ENCODE measurements around the gene THEMIS2.
A peak's percentile ranks its signal among the peaks of the same experiment; 100 is the strongest.
"Not testable (repeated sequence)": the region's sequence is repeated elsewhere in the genome, so short reads cannot be mapped to it uniquely, and the experiment has no call there.

Gene THEMIS2

GRCh38 chr1:27863538-27863915 is 8.8 kb upstream of the THEMIS2 start:
- DNase-seq = no peak

- no peak for DNase-seq
Measured at GRCh38 chr1:27864264-27864895, 8.0 kb upstream of the THEMIS2 start.

- DNase-seq = no peak
Measured at GRCh38 chr1:27865821-27866220, 6.5 kb upstream of the THEMIS2 start.

DNA sequence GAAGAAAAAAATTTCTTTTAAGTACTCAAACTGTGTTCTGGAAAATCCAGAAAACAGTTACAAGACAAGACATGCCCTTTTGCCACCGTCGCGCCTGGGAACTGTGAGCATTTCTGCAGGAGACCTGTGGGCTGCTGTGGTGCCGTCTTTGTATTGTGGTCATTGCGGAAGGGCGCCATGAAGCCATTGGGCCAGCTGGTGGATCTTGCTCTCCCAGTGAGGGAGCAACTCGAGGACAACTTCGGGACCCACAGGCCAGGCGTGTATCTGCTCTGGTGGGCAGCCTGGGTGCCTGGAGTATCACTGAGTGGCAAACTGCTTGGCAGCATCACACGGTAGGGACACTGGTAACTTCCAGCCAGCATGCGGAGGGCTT is 3.8 kb upstream of the THEMIS2 start:
- DNase-seq = no peak

GRCh38 chr1:27868932-27869718 is 3.2 kb upstream of the THEMIS2 start:
- DNase-seq = peak; percentile 19

DNA sequence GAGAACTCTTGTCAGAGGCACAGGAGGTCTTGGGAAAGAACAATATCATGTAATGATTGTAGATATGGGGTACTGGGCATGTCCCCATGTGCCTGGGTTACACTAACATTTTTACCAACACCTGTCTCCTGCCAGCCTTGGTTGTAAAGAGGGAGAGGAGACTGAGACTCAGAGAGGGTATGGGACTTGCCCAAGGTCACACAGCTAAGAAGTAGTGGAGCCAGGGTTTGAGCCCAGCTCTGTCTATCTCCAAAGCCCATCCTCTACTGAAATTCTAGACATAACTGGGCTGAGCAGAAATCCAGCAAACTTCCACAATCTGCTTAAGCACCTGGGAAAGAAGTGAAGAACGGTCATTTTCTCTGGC is 2.6 kb upstream of the THEMIS2 start:
- no peak for DNase-seq

DNA sequence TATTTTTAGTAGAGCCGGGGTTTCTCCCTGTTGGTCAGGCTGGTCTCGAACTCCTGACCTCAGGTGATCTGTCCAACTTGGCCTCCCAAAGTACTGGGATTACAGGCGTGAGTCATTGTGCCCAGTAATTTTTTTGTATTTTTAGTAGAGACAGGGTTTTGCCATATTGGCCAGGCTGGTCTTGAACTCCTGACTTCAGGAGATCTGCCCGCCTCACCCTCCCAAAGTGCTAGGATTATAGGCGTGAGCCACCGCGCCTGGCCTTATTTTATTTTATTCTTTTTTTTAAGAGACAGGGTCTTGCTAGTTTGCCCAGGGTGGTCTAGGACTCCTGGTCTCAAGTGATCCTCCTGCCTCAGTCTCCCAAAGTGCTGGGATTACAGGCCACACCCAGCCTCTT is 1.3 kb upstream of the THEMIS2 start:
- DNase-seq = not testable (repeated sequence)

GRCh38 chr1:27872802-27873551 is 633 bp downstream of the THEMIS2 start:
- DNase-seq = no peak

DNA sequence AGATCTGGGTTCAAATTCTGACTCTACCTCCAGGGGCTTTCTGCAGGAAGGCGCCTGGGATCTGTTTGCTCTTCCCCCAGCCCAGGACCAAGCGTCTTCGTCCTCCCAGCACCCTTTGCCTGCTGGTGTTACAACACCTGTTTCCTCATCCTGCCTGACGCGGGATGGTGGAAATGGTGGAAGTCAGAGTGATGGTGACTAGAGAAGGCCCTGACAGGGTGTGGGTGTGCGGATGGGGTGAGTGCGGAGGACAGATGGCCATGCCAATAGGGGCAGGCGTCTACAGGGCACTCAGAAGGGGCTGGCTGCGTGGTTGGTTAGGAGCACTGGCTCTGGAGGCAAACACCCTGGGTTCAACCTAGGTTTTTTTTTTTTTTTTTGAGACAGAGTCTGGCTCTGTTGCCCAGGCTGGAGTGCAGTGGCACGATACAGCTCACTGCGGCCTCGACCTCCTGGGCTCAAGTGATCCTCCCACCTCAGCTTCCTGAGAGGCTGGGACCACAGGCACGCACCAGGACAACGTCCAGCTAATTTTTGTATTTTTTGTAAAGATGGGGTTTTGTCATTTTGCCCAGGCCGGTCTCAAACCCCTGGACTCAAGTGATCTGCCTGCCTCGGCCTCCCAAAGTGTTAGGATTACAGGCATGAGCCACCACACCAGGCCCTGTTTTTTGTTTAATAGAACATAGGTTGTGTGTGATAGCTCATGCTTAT is 1.5 kb downstream of the THEMIS2 start:
- no peak for DNase-seq

DNA sequence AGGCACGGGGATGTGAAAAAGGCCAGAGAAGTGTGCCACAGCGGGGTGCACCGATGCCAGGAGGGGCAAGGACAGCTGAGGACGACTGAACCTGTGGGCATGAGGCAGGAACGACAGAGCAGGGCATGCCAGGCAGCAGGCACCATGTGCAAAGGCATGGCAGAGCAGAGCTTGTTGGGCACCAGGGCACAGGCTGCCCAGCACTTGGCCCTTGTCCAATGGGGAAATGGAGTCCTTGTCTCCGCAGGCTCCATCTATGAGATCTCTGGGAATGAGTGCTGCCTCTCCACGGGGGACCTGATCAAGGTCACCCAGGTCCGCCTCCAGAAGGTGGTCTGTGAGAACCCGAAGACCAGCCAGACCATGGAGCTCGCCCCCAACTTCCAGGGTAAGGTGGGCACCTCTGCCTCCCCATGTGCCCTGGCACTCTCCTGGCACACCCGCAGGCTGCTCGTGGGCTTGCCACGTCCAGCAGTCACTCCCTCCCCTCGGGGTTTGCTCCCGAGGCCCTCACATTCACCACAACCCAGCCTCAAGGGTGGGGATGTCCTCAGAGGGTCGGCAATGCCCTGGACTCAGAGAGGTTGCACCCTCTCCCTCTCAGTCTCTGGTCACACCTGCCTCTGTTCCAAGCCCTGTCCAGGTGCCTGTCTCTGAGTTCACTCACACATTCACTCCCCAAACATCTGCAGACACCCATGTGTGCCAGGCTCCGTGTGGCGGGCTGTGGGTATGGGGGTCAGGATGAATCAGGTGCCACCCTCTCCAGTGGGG is 4.2 kb downstream of the THEMIS2 start:
- DNase-seq = no peak

- no peak for DNase-seq
Measured at GRCh38 chr1:27877115-27877416, 4.7 kb downstream of the THEMIS2 start.

DNA sequence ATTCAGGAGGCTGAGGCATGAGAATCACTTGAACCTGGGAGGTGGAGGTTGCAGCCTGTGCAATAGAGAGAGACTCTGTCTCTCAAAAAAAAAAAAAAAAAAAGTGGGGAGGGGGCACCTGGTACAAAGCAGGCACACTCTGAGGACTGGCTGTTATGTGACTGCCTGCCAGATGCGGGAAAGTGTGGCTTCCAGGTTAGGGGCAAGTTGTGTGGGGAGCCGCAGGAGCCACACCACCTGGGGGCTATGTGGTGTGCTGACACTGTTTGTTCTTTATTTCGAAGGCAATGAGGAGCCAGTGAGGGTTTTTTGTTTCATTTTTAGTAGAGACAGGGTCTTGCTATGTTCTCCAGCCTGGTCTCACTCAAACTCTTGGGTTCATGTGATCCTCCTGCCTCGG is 5.7 kb downstream of the THEMIS2 start:
- DNase-seq = no peak

DNA sequence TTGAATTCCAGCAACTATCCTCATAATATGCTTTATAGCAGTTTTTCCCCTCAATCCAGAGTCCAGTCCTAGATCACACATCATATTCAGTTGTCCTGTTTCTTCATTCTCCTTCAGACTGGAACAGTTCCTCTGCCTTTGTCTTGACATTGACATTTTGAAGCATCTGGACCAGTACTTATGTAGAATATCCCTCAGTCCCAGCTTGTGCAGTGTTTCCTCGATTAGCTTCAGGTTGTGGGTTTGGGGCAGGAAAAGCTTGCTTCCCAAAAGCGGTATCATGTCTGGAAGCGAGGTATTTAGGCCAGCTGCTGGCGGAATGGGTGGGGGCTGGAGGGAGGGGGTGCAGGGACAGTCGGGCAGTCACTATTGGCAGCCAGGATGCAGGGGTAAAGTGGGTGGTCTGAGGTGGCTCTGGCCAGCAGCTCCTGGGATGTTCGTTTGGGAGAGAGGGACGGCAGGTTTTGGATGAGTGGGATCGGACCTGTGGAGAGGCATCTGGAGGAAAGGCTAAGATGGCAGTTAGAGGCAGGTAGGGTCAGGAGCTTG is 6.5 kb downstream of the THEMIS2 start:
- no peak for DNase-seq

DNA sequence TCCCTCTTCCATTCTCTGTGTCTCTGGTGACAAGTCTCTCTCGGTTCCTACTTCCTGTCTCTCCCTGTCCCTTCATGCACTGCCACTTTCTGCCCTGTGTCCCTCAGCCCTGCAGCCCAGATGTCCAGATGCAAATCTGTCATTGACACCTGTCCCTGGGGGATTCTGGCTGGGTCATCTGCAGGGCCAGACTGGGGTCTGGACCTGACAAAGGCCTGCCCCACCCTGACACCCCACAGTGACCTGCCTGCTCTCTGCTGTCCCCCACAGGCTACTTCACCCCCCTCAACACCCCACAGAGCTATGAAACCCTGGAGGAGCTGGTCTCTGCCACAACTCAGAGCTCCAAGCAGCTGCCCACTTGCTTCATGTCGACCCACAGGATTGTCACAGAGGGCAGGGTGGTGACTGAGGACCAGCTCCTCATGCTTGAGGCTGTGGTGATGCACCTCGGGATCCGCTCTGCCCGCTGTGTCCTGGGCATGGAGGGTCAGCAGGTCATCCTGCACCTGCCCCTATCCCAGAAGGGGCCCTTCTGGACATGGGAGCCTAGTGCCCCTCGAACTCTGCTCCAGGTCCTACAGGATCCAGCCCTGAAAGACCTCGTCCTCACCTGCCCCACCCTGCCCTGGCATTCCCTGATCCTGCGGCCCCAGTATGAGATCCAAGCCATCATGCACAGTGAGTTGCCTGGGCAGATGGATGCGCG is 7.2 kb downstream of the THEMIS2 start:
- no peak for DNase-seq

GRCh38 chr1:27882543-27882903 is 10.2 kb downstream of the THEMIS2 start:
- DNase-seq = no peak

GRCh38 chr1:27883536-27883935 is 11.2 kb downstream of the THEMIS2 start:
- no peak for DNase-seq

DNA sequence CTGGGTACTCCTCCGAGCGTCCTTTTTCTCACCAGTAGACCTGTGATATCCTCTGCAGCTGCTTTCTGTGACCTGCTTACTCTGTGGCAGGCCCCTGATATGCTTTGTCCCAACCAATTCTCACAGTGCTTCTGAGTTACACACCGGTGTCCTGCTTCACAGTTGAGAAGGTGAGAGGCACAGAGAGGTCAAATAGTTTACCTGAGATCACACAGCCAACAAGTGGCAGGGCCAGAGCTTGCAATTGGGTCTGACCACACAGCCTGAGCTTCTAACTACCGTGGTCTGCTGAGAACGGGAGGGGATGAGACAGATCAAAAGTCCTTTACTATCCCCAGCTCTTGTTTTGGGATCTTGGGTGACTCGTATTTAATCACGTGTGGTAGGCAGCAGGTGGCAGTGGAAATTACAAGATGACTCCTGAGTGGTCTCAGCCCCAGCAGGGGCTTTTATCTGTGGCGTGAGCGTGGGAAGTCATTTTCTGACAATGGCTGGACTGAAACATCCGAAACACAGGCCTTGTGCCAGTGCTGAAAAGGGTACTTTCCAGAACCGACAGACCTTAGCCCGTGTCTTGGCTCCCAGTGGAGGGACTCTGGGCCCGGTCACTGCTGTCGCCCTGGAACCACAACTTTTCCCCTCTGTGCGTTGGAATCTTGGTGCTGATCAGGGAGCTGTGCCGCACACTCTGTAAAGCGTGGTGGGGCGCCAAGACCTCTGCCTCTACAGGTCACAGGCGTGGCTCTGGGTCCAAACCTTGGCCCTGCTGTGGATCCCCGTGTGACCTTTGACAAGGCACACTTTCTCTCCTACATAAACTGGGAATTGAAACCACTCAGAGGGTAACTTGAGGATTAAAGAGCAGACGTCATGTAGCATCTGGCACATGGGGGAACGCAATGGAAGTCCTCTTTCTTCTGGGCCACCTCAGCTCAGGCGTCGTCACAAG is 11.9 kb downstream of the THEMIS2 start:
- no peak for DNase-seq

DNA sequence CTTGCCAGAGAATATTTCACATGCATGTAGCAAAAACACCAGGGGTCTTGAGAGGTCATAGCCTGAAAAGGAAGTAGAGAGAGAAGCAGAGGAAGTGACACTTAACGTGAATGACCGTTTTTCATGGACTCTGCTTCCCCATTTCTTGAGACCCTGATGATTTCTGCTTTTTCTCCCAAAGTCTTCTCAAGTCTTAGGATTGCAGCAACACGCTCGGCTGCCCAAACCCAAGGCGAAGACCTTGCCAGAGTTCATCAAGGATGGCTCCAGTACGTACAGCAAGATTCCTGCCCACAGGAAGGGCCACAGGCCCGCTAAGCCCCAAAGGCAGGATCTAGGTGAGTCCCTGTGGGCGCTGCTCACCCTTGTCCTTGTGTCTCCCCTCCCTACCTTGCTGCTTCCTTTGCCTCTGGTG is 12.8 kb downstream of the THEMIS2 start:
- DNase-seq = no peak

DNA sequence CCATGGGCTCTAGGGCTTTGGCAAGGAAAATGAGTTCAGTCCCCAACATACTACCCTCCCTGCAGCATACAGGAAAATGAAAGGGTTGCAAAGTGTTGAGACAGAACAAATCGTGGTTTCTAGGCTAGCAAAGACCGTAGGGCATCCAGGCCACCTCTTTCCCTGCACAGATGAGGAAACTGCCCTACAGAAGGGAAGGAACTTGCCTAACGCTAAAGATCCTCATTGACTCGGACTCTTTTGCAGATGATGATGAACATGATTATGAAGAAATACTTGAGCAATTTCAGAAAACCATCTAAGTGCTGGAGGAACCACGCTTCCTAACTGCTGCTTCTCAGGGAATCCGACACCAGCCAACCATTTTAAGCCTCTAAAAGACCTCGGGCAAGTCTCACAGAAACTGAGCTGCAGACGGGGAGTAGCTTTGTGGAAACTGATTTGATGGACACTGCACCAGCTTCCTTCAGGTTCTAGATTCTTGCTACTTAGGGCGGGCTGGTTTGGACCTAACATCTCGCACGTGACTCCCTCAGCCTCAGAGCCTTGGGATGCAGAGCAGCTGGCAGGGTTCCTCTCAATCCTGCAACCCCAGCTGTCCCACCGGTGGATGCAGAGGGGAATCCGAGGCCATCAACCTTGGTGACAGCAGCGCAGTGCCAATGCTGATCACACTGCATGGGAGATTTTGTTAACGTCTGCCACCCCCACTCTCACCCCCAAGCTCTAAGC is 13.4 kb downstream of the THEMIS2 start:
- no peak for DNase-seq

DNA sequence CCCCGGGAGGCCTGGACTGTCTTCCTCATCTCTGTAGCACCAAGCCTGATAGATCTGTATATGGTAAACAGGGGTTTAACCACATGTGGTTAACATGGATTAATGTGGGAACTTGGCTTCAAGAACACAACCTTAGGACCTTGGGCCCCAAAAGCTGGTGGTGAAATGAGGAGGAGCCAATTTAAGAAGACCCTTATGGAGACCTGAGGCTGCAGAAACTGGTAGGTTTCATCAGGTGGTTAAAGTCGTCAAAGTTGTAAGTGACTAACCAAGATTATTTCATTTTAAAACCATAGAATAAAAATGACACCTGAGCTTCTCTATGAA is 14.0 kb downstream of the THEMIS2 start:
- no peak for DNase-seq
